AG04450 (cell line): ENCODE results near the gene MUC16. TPM values are rescaled to one million over a fixed set of nuclear protein-coding genes. Genes with fewer than 3 reads are reported as not detected.
"Not testable (repeated sequence)": the region's sequence is repeated elsewhere in the genome, so short reads cannot be mapped to it uniquely, and the experiment has no call there.

Experiments used
- CTCF ChIA-PET: fragments of 300-600, 350-600 bp; formaldehyde crosslinking; extraction: SDS; loops from one replicate; lab custom pipeline; 2022; ENCODE audit warnings: antibody characterized with exemption, inconsistent platforms; lab: Charles Lee
- POLR2A ChIA-PET: fragments of 350-600 bp; formaldehyde crosslinking; extraction: SDS; loops from one replicate; lab custom pipeline; 2021; ENCODE audit warnings: antibody characterized with exemption, inconsistent platforms; lab: Yijun Ruan, JAX
- DNase-seq: peaks from one replicate; pipeline ENCODE4 v3.0.0-alpha.2; 2011; ENCODE audit warnings: low read depth, low spot score
- H3K27ac ChIP-seq: one replicate; pipeline ENCODE4 v1.5.1; 2012; ENCODE audit warnings: low read depth, low read length, control low read depth
- H3K27me3 ChIP-seq: one replicate; pipeline ENCODE4 v1.6.0; 2012; ENCODE audit warnings: low read length; ENCODE audit not compliant: control insufficient read depth, insufficient read depth
- H3K4me3 ChIP-seq: 2 replicates; pipeline ENCODE4 v1.5.1; 2011; ENCODE audit warnings: mild to moderate bottlenecking, low read depth, low read length, control low read depth
- H3K9me3 ChIP-seq: 2 replicates; pipeline ENCODE4 v1.5.1; 2012; ENCODE audit warnings: low read length; ENCODE audit not compliant: control insufficient read depth, insufficient read depth
- polyA minus RNA-seq: library from RNA; depleted of rRNA, polyadenylated mRNA; stranded (reverse); fragments of >200 nt; gene quantifications from 2 replicates; pipeline ENCODE4 v1.2.3, GENCODE V29; 2011; rRNA and poly(A)+ RNA removed
- polyA plus RNA-seq: library from polyadenylated mRNA; depleted of rRNA; stranded (reverse); fragments of >200 nt; gene quantifications from 2 replicates; pipeline ENCODE4 v1.2.3, GENCODE V29; 2011; rRNA removed
- TF ChIP-seq, protein P1 (sequence below): IDR thresholded peaks from 2 replicates; pipeline ENCODE4 v1.5.1; 2011; ENCODE audit warnings: low read depth, low read length, control low read depth, inconsistent platforms

MUC16 gene
- polyA plus RNA-seq, result not detected in 2 replicates
- not detected in 2 replicates for polyA minus RNA-seq

DNA sequence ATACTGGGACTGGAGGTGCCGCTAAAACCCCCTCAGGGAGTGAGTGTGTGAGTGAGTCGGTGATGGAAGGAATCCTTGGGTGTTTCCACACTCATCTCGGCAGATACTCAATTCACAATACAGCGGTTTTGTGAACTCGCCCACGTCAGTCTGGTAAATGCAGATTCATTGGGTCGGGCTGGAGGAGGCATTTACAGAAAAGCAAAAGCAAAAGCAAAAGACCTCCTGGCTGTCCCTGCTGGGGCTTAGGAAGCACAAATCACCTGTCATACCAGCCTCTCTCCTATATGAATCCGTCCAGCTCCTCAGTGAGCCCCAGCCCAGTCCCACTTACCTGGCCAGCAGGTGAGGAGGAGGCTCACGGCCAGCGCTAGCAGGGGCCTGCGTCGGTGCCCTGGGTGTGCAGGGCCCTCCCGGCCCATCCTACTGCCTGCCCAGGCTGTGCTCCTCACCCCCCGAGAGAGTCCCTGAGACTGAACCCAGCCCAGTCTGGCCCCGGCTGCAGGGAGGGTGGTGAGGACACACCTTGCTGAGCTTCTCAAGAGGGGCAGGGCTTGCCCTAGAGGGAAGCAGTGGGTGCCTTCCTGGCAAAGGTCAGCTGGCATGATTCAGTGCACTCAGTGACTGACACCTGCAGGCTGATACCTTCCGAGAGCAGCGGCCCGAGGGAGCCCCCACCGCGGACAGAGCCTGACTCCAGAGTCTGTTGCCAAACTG, at the start of gene MUC16:
Gene MUC16, minus strand, starts transcription at position 475 of the 717 bp plus-strand sequence.
- ChIA-PET CTCF (no interaction called here), POLR2A (no interaction called here)
- Histone ChIP-seq H3K4me3 (no peak within 1 kb of the TSS), H3K27me3 (no peaks in the 10 kb centered on the region), H3K9me3 (peaks cover 79% of the 10 kb centered on the region), H3K27ac (no peak within 1 kb of the TSS)
- TF ChIP-seq, protein P1, sequence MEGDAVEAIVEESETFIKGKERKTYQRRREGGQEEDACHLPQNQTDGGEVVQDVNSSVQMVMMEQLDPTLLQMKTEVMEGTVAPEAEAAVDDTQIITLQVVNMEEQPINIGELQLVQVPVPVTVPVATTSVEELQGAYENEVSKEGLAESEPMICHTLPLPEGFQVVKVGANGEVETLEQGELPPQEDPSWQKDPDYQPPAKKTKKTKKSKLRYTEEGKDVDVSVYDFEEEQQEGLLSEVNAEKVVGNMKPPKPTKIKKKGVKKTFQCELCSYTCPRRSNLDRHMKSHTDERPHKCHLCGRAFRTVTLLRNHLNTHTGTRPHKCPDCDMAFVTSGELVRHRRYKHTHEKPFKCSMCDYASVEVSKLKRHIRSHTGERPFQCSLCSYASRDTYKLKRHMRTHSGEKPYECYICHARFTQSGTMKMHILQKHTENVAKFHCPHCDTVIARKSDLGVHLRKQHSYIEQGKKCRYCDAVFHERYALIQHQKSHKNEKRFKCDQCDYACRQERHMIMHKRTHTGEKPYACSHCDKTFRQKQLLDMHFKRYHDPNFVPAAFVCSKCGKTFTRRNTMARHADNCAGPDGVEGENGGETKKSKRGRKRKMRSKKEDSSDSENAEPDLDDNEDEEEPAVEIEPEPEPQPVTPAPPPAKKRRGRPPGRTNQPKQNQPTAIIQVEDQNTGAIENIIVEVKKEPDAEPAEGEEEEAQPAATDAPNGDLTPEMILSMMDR, result no peak
- DNase-seq, result no peak

DNA sequence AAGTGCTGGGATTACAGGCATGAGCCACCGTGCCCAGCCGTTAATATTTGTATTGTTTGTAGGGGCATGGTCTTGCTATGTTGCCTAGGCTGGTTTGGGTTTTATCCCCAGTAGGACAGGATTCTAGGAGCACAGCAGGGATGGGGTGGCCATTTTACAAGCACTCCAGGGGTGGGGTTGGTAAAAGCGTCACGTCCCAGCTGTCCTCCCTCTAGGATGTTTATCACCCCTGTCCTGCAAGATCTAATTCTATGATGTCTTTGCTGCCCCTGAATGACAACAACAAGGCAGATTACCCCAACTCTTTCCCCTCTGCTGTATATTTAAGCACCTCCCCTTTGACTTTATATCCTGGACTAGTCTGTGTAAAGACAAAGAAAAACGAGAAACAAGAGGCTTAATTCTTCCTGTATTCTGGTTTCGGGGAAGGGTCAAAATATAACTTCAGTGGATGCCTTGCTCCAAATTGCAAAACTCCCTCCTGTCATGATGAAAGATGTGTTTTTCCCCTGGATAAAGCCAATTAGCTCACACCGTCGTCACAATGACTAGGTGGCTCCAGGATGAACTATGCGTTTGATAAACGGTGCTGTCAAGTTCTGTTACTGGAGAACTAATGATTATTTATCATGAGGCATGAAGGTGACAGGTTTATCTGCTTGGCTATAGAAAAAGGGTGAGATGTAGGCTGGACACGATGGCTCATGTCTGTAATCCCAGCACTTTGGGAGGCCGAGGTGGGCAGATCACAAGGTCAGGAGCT, 48.9 kb upstream of the MUC16 start:
- TF ChIP-seq, protein P1, result no peak
- Histone ChIP-seq H3K27ac (no peak overlapping the region), H3K4me3 (no peak overlapping the region), H3K27me3 (no peaks in the 10 kb centered on the region), H3K9me3 (peaks cover 79% of the 10 kb centered on the region)
- ChIA-PET CTCF (no interaction called here), POLR2A (no interaction called here)
- no peak for DNase-seq

DNA sequence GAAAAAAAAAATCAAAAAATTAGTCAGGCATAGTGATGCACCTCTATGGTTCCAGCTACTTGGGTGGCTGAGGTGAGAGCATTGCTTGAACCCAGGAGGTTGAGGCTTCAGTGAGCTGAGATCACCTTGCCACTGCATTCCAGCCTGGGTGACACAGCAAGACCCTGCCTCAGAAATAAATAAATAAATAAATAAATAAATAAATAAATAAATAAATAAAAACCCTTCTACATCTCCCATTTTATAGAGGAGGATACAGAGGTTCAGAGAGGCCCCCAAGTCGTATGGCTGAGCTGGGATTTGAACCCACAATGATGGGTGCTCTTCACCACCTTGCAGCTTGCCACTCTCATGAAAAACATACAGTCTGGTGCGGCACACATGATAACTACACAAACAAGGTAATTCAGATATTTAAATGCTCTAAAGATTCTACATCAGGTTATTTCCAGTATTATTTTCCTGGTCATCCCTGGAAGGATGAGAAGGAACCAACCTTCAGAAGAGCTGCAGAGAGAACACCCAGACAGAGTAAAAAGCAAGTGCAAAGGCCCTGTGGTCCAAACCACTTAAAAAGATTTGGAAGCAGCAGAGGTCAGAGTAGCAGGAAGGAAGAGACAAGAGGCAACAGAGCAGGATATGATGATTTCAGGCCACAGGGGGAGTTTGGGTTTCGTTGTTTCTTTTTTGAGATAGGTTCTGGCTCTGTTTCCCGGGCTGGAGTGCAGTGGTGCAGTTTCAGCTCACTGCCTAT, 47.5 kb upstream of the MUC16 start:
- Histone ChIP-seq H3K27me3 (no peaks in the 10 kb centered on the region), H3K4me3 (no peak overlapping the region), H3K9me3 (peaks cover 72% of the 10 kb centered on the region), H3K27ac (no peak overlapping the region)
- ChIA-PET CTCF (no interaction called here), POLR2A (no interaction called here)
- DNase-seq, result no peak
- TF ChIP-seq, protein P1, result no peak

DNA sequence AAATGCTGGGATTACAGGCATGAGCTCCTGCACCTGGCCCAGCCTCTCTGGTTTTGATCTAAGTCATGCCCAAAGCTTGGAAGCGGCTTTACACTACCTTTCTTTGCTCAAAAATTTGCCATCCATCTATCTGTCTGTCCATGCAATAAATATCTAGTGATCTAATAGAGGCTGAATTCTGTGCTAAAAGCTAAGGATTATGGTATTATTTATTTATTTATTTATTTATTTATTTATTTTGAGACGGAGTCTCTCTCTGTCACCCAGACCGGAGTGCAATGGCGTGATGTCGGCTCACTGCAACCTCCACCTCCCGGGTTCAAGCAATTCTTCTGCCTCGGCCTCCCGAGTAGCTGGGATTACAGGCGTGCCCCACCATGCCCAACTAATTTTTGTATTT, 45.9 kb upstream of the MUC16 start:
- CTCF ChIA-PET, DNase-seq, H3K27me3 ChIP-seq, H3K4me3 ChIP-seq, POLR2A ChIA-PET, H3K27ac ChIP-seq: not testable (repeated sequence)
- peaks cover 64% of the 10 kb centered on the region for H3K9me3 ChIP-seq

DNA sequence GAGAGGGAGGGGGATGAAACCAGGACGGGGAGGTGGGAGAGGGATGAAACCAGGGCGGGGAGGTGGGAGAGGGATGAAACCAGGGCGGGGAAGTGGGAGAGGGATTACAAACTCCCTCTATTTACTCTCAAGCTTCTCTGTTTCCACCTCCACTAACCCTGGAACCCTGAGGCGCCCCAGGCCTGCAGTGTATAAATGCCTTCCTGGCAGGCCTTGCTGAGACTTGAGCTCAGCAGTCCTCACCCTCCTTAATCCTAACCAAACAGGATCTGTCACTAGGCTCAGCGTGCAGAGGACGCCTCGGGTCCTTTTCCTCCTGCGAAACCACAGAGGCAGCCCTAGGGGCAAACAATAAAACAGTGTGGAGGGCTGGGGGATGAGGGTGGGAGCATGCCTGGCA, 44.6 kb upstream of the MUC16 start:
- TF ChIP-seq, protein P1, result no peak
- Histone ChIP-seq H3K27ac (no peak overlapping the region), H3K27me3 (no peaks in the 10 kb centered on the region), H3K9me3 (peaks cover 63% of the 10 kb centered on the region), H3K4me3 (no peak overlapping the region)
- DNase-seq, result no peak
- ChIA-PET POLR2A (no interaction called here), CTCF (no interaction called here)
